Smooth muscle cell (in vitro differentiated cells): ENCODE results near the gene NOLC1. TPM values are rescaled to one million over a fixed set of nuclear protein-coding genes. Genes with fewer than 3 reads are reported as not detected.
A peak's percentile ranks its signal among the peaks of the same experiment; 100 is the strongest.

ENCODE experiments used
- DNase-seq: peaks from one replicate; lab custom pipeline; 2025; ENCODE audit not compliant: unreplicated experiment; lab: John Stamatoyannopoulos, UW
- H2AFZ ChIP-seq: fragments of 200-600 bp; sonication (generic); 2 replicates; pipeline ENCODE4 v1.6.0; 2016; ENCODE audit warnings: antibody characterized with exemption, low read depth, mild to moderate bottlenecking
- H3F3A ChIP-seq: fragments of 200-600 bp; sonication (generic); 2 replicates; pipeline ENCODE4 v1.6.0; 2017; ENCODE audit warnings: antibody characterized with exemption, low read depth
- H3K27ac ChIP-seq: fragments of 200-600 bp; sonication (generic); 2 replicates; pipeline ENCODE4 v1.5.1; 2016; ENCODE audit warnings: low read depth, mild to moderate bottlenecking
- H3K27me3 ChIP-seq: fragments of 200-600 bp; sonication (generic); 2 replicates; pipeline ENCODE4 v1.6.1; 2016; ENCODE audit warnings: low read depth, mild to moderate bottlenecking
- H3K36me3 ChIP-seq: fragments of 200-600 bp; sonication (generic); 2 replicates; pipeline ENCODE4 v1.5.1; 2016; ENCODE audit warnings: low read depth
- H3K4me1 ChIP-seq: fragments of 200-600 bp; sonication (generic); 2 replicates; pipeline ENCODE4 v1.5.1; 2016; ENCODE audit warnings: low read depth
- H3K4me2 ChIP-seq: fragments of 200-600 bp; sonication (generic); 2 replicates; pipeline ENCODE4 v1.6.0; 2016; ENCODE audit warnings: mild to moderate bottlenecking
- H3K4me3 ChIP-seq: fragments of 200-600 bp; sonication (generic); 2 replicates; pipeline ENCODE4 v1.5.1; 2016; ENCODE audit warnings: mild to moderate bottlenecking
- H3K79me2 ChIP-seq: fragments of 200-600 bp; sonication (generic); 2 replicates; pipeline ENCODE4 v1.6.0; 2016; ENCODE audit warnings: low read depth, mild to moderate bottlenecking
- H3K9ac ChIP-seq: fragments of 200-600 bp; sonication (generic); 2 replicates; pipeline ENCODE4 v1.6.0; 2016; ENCODE audit warnings: low read depth
- H3K9me3 ChIP-seq: fragments of 200-600 bp; sonication (generic); replicated peaks from 2 replicates; pipeline ENCODE4 v1.5.1; 2016; ENCODE audit warnings: low read depth
- H4K20me1 ChIP-seq: fragments of 200-600 bp; sonication (generic); 2 replicates; pipeline ENCODE4 v1.6.0; 2016; ENCODE audit warnings: low read depth
- CTCF ChIP-seq: fragments of 200-600 bp; sonication (generic); IDR thresholded peaks from 2 replicates; pipeline ENCODE4 v1.5.1; 2017; ENCODE audit warnings: borderline replicate concordance, mild to moderate bottlenecking, antibody characterized with exemption; ENCODE audit not compliant: insufficient read depth, poor library complexity, severe bottlenecking
- WGBS: methylation state at CpG from one replicate; pipeline ENCODE4 v1.1.7; 2016; ENCODE audit warnings: low lambda C conversion rate; 5-methylcytosine and 5-hydroxymethylcytosine counted together
- polyA plus RNA-seq: library from polyadenylated mRNA; unstranded; fragments of >200 nt; fragmentation: Nextera tagmentation; extraction: Ambion mirVana; gene quantifications from 2 replicates; pipeline ENCODE4 v1.2.1, GENCODE V29; 2016
- total RNA-seq: library from RNA; depleted of rRNA; stranded (reverse); fragments of >200 nt; gene quantifications from 2 replicates; pipeline ENCODE4 v1.2.3, GENCODE V29; 2014

Gene NOLC1
- total and polyA plus RNA-seq, 2 experiments from 2014 or later, result 41.2 to 46.6 TPM

- Histone ChIP-seq H2AFZ (no peak overlapping the region), H3K36me3 (no peaks in the 10 kb centered on the region), H3K27me3 (no peaks in the 10 kb centered on the region), H4K20me1 (no peaks in the 10 kb centered on the region), H3K27ac (no peak overlapping the region), H3K9me3 (no peaks in the 10 kb centered on the region), H3K4me2 (no peak overlapping the region), H3K4me1 (no peaks in the 10 kb centered on the region), H3F3A (peaks cover 4% of the 10 kb centered on the region), H3K4me3 (no peak overlapping the region), H3K9ac (no peak overlapping the region), H3K79me2 (no peaks in the 10 kb centered on the region)
- TF ChIP-seq CTCF, result no peak
- no peak for DNase-seq
- 94% methylated on average over 3 of the region's 3 CpGs for WGBS
Observed at GRCh38 chr10:102170602-102171001, 18.4 kb downstream of the NOLC1 start.

GRCh38 chr10:102172288-102172687, 20.1 kb downstream of the NOLC1 start:
- H4K20me1 ChIP-seq, result no peaks in the 10 kb centered on the region
- H3K4me3 ChIP-seq, result no peak overlapping the region
- 95% methylated on average over 8 of the region's 8 CpGs for WGBS
- H3K4me1 ChIP-seq, result no peaks in the 10 kb centered on the region
- H3K9me3 ChIP-seq, result no peaks in the 10 kb centered on the region
- no peaks in the 10 kb centered on the region for H3K36me3 ChIP-seq
- no peak overlapping the region for H3K27ac ChIP-seq
- DNase-seq, result no peak
- no peak overlapping the region for H3K4me2 ChIP-seq
- H3K79me2 ChIP-seq, result no peaks in the 10 kb centered on the region
- no peak overlapping the region for H3K9ac ChIP-seq
- no peak for TF ChIP-seq CTCF
- H2AFZ ChIP-seq, result no peak overlapping the region
- H3K27me3 ChIP-seq, result no peaks in the 10 kb centered on the region
- H3F3A ChIP-seq, result peaks cover 4% of the 10 kb centered on the region

GRCh38 chr10:102175415-102175814, 23.2 kb downstream of the NOLC1 start:
- TF ChIP-seq CTCF, result no peak
- H3K27me3 ChIP-seq, result no peaks in the 10 kb centered on the region
- no peaks in the 10 kb centered on the region for H3K9me3 ChIP-seq
- H3K4me3 ChIP-seq, result no peak overlapping the region
- H3K79me2 ChIP-seq, result no peaks in the 10 kb centered on the region
- peak overlapping the region; percentile 91 for H3K27ac ChIP-seq
- WGBS, result 29% methylated on average over 4 of the region's 4 CpGs
- no peaks in the 10 kb centered on the region for H4K20me1 ChIP-seq
- no peaks in the 10 kb centered on the region for H3K36me3 ChIP-seq
- DNase-seq, result no peak
- H2AFZ ChIP-seq, result peak overlapping the region; percentile 75
- H3K4me1 ChIP-seq, result no peaks in the 10 kb centered on the region
- H3K9ac ChIP-seq, result peak overlapping the region; percentile 72
- H3F3A ChIP-seq, result no peaks in the 10 kb centered on the region
- H3K4me2 ChIP-seq, result peak overlapping the region; percentile 8

DNA sequence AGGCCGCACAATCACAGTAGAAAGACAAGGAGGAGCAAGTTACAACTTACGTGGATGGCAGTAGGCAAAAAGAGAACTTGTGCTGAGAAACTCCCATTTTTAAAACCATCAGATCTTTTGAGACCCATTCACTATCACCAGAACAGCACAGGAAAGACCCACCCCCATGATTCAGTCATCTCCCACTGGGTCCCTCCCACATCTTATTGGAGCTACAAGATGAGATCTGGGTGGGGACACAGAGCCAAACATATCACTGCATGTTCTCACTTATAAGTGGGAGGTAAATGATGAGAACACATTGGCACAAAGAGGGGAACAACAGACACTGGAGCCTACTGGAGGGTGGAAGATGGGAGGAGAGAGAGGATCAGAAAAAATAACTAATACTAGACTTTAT, 32.4 kb downstream of the NOLC1 start:
- 84% methylated on average over 2 of the region's 2 CpGs for WGBS
- no peak for DNase-seq
- H3K27me3 ChIP-seq, result no peaks in the 10 kb centered on the region

More for the DNA sequence above, 32.4 kb downstream of the NOLC1 start:
- H3K4me3 ChIP-seq, result no peak overlapping the region
- no peaks in the 10 kb centered on the region for H3K36me3 ChIP-seq
- no peaks in the 10 kb centered on the region for H3K79me2 ChIP-seq
- no peaks in the 10 kb centered on the region for H3F3A ChIP-seq
- no peak overlapping the region for H3K27ac ChIP-seq
- no peak overlapping the region for H2AFZ ChIP-seq
- H3K9ac ChIP-seq, result no peak overlapping the region
- TF ChIP-seq CTCF, result no peak
- H4K20me1 ChIP-seq, result no peaks in the 10 kb centered on the region
- no peaks in the 10 kb centered on the region for H3K9me3 ChIP-seq
- peaks cover 5% of the 10 kb centered on the region for H3K4me1 ChIP-seq
- H3K4me2 ChIP-seq, result no peak overlapping the region
